HG02852 (cell line): Measurements from ENCODE around the gene FEM1C.
"Not testable (repeated sequence)": the region's sequence is repeated elsewhere in the genome, so short reads cannot be mapped to it uniquely, and the experiment has no call there.

Experiments
- ATAC-seq: cut with Tn5 transposase; IDR thresholded peaks from one replicate; pipeline ENCODE4 v1.9.1; 2021; ENCODE audit warnings: mild to moderate bottlenecking, moderate library complexity; ENCODE audit not compliant: unreplicated experiment

Gene FEM1C

DNA sequence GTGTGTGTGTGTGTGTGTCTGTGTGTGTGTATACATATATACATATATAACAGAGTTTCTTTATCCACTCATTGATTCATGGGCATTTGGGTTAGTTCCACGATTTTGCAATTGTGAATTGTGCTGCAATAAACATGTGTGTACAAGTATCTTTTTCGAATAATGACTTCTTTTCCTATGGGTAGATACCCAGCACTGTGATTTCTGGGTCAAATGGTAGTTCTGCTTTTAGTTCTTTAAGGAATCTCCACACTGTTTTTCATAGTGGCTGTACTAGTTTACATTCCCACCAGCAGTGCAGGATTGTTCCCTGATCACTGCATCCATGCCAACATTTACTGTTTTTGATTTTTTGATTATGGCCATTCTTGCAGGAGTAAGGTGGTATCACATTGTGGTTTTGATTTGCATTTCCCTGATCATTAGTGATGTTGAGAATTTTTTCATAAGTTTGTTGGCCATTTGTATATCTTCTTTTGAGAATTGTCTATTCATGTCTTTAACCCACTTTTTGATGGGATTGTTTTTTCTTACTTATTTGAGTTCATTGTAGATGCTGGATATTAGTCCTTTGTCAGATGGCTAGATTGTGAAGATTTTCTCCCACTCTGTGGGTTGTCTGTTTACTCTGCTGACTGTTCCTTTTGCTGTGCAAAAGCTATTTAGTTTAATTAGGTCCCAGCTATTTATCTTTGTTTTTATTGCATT lies 65.3 kb downstream of the FEM1C start:
- ATAC-seq, result not testable (repeated sequence)

DNA sequence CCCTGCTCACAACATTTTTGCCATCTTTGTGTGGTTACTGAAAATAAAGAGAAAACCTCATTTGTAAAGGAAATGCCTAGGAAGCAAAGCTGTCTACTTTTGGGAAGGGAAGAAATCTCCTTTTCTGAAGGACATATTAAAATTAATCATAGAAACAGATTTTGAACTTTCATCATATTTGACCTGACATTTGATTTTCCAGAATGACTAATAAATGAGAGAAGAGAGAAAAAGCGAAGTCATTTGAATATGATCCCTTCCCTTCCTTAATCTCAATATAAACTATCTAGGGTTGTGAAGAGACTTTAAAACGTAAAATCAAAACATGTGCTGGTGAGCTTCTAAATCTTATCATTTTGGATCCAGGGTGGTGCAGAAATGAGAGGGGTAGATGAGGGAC lies 66.3 kb downstream of the FEM1C start:
- ATAC-seq, result no peak

DNA sequence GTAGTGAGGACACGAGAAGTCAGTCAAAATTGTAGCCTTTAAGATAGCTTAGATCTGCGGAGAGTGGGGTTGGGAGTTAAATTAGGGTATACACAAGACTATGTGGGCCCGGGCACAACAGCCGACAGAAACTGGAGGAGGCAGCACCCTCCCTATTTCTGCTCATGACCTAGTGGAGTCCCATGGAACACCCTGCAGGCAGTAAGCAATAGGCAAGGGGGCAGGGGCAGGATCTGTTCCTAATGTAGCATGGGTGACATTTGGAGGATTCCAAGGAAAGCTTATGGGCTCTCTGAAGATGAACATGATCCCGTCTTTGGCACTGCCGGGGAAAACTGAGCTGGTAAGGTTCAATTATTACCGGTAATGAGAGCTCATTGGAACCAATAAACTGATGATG lies 67.0 kb downstream of the FEM1C start:
- ATAC-seq, result no peak

DNA sequence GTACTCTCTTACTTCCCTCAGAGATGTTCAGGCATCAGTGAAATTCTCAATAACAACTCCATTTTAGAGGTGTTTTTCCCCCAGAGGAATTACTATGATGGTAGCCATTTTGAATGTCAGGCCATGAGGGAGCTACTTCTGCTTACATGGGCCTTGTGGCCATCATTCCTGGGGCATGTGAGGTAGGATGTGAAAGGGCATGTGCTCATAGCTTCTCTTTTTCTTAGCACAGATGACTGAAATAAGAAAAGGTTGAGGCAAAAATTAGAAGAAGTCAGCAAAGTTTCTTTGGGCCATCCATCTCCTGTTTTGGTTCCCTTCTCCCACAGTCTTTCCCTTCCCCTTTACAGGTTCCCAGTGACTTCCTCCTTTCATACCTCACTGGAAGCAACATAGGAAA lies 68.8 kb downstream of the FEM1C start:
- ATAC-seq, result no peak

DNA sequence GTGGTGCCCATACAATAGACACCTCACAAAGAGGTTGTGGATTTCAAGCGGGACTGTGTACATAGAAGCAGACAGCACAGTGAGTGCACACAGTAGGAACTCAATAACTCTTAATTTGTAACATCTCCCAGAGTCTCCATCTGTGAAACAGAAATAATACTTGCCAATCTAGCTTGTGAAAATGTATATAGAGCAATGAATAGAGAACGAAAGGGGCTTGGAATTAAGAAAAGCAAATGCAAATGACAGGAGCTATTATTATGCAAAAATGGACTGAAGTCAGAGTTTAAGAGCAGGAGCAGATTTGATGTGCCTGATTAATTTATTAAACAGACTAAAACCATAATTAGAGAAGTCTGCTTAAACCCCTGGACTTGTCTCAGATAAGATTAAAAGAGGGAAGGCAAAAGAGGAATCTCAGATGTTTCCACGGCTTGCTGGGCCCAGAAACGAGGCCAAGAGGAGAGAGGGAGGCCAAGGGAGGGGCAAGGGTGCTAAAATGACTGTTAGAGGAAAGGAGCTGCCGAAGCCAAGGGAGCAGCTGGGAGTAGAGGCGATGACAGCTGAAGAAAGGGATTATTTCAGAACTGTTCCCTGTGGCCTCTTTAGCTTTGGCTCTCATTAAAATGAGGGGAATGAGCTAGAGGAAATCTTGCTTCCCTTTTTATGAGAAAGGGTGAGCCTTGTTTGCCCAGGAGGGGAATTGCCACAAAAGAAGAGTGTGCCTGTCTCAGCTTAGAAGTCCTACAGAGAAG lies 72.1 kb downstream of the FEM1C start:
- no peak for ATAC-seq

DNA sequence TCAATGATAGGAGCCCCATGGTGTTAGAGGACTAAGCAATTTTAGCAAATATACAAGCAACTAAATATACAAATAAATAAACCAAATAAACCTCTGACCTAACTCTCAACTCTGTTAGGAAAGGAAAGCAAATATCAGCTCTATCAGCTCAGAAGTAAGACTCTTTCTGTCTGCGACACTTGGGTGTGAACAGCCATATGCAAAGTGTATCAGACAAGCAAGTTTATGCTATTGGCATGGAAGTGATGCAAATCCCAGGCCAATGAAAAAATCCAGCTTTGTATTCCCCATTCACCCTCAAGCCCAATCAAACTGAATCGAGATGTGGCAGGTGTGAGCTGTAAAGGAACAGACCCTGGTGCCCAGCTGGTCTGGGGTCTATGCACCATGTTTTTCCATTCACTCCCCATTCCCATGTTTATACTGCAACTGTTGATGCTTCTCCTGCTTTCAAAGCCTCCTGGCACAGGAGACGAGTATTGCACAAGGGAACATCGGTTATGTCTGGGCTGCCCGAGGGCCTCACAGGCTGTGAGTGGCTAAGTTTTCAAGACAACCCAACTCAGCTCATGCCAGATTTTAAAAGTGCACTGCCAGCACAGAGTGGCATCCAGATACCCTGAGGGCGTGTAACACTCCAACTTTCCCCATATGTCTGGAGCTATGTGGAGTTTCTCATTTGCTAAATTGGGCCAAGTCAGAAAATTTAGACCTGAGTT lies 73.1 kb downstream of the FEM1C start:
- ATAC-seq, result no peak

DNA sequence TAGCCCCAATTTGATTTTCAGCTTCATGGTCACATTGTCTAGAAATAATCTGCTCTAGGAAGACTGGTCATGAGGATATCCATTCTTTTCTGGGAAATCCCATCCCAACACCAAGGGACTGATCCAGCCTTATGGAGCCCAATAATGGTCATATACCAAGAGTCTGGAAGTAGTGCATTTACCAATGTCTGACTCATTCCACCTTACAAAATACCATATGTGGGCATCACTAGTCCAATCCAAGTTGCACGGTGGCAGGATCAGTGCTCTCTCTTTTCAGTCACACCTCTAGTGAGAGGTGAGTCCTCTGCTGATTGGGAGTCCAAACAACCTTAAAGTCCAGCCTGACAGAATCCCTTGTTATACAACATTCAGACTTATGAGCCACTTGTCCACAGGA lies 73.7 kb downstream of the FEM1C start:
- ATAC-seq, result no peak
